ENCODE data around the gene ZNF519. TPM values are rescaled to one million over a fixed set of nuclear protein-coding genes. Genes with fewer than 3 reads are reported as not detected.
"Not testable (repeated sequence)": the region's sequence is repeated elsewhere in the genome, so short reads cannot be mapped to it uniquely, and the experiment has no call there.

Gene ZNF519
- total RNA-seq, 2 donors from 2014 or later, result 1.7 to 3.3 TPM

DNA sequence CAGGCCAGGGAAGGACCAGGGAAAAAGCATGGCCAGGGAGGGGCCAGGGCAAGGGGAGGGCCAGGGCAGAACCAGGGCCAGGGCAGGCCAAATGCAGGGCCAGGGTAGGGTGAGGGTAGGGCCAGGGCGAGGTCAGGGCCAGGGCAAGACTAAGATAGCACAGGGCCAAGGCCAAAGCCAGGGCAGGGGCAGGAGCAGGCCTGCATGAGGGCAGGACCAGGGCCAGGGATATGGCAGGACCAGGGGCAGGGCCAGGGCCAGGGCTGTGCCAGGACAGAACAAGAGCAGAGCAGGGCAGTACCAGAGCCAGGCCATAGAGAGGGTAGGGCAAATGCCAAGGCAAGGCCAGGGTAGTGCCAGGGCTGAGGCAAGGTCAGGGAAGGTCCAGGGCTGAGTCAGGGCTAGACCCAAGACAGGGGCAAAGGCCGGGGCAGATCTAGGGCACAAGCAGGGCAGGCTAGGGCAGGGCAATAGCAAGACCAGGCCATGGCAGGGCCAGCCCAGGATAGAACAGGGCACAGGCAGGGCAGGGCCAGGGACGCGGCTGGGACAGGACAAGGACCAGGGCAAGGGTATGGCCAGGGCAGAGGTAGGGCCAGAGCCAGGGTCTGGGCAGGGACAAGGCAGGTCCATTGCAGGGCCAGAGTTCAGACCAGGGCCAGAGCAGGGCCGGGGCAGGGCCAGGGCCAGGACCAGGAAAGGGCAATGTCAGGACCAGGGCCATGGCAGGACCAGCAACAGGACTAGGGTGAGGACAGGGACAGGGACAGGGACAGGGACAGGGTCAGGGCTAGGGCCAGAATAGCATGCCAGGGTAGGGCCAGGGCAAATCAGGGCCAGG is 39.3 kb upstream of the ZNF519 start:
- not testable (repeated sequence) for H3K4me1 ChIP-seq; H3K36me3 ChIP-seq; DNase-seq (ENCODE audit: low spot score); H3K27ac ChIP-seq; H3K4me3 ChIP-seq; H3K27me3 ChIP-seq; H3K9me3 ChIP-seq

- not testable (repeated sequence) for H3K27ac ChIP-seq; H3K27me3 ChIP-seq; H3K4me3 ChIP-seq; H3K4me1 ChIP-seq; DNase-seq (ENCODE audit: low spot score); H3K9me3 ChIP-seq; H3K36me3 ChIP-seq
These were observed 38.3 kb upstream of the ZNF519 start for GRCh38 chr18:14170367-14171036.

DNA sequence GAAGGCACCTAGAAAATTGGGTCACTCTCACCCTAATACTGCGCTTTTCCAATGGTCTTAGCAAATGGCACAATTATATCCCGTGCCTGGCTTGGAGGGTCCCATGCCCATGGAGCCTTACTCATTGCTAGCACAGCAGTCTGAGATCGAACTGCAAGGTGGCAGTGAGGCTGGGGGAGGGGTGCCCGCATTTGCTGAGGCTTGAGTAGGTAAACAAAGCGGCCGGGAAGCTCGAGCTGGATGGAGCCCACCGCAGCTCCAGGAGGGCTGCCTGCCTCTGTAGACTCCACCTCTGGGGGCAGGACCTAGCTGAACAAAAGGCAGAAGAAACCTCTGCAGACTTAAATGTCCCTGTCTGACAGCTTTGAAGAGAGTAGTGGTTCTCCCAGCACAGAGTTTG is 30.7 kb upstream of the ZNF519 start:
- not testable (repeated sequence) for H3K9me3 ChIP-seq; H3K27ac ChIP-seq; H3K4me1 ChIP-seq; H3K27me3 ChIP-seq; DNase-seq (ENCODE audit: low spot score); H3K36me3 ChIP-seq; H3K4me3 ChIP-seq

DNA sequence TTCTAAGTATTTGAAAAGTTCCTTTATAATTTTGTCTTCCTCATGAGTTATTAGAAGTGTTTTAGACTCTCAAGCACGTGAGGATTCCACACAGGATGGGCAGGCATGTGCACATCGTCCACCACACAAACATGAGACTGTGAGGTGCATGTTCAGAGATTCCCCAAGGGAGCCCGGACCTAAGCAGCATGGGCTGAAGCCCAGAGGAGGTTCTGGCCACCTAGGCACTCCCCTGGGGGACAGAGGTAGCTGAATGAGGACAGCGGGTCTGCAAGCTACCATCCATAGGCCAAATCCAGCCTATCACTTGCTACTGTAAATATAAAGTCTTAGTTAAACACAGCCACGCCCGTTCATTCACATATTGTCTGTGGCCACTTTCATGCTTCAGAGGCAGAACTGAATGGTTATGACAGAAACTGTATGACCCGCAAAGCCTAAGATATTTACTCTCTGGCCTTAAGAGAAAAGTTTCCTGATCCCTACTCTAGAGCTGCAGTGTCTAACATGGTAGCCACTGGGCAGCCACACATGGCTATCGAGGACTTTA is 19.4 kb upstream of the ZNF519 start:
- not testable (repeated sequence) for H3K4me1 ChIP-seq; H3K27me3 ChIP-seq; H3K4me3 ChIP-seq; H3K9me3 ChIP-seq; H3K36me3 ChIP-seq; DNase-seq (ENCODE audit: low spot score); H3K27ac ChIP-seq

GRCh38 chr18:14150766-14151165 is 18.5 kb upstream of the ZNF519 start:
- not testable (repeated sequence) for H3K27ac ChIP-seq; H3K4me3 ChIP-seq; H3K4me1 ChIP-seq; H3K9me3 ChIP-seq; H3K36me3 ChIP-seq; DNase-seq (ENCODE audit: low spot score); H3K27me3 ChIP-seq

GRCh38 chr18:14149916-14150420 is 17.7 kb upstream of the ZNF519 start:
- not testable (repeated sequence) for H3K27ac ChIP-seq; H3K9me3 ChIP-seq; H3K36me3 ChIP-seq; H3K4me3 ChIP-seq; DNase-seq (ENCODE audit: low spot score); H3K4me1 ChIP-seq; H3K27me3 ChIP-seq

GRCh38 chr18:14149121-14149850 is 17.1 kb upstream of the ZNF519 start:
- not testable (repeated sequence) for DNase-seq (ENCODE audit: low spot score)

GRCh38 chr18:14147935-14148865 is 16.0 kb upstream of the ZNF519 start:
- H3K27me3 ChIP-seq; H3K4me1 ChIP-seq; H3K4me3 ChIP-seq; H3K27ac ChIP-seq; DNase-seq (ENCODE audit: low spot score); H3K9me3 ChIP-seq; H3K36me3 ChIP-seq: not testable (repeated sequence)

More at GRCh38 chr18:14149121-14149850, 17.1 kb upstream of the ZNF519 start:
- not testable (repeated sequence) for H3K4me1 ChIP-seq, H3K4me3 ChIP-seq, H3K27ac ChIP-seq, H3K36me3 ChIP-seq, H3K27me3 ChIP-seq, H3K9me3 ChIP-seq

- H3K36me3 ChIP-seq; H3K27ac ChIP-seq; H3K9me3 ChIP-seq; H3K27me3 ChIP-seq; H3K4me3 ChIP-seq; H3K4me1 ChIP-seq; DNase-seq (ENCODE audit: low spot score): not testable (repeated sequence)
These were observed 14.5 kb upstream of the ZNF519 start for GRCh38 chr18:14146771-14147170.

GRCh38 chr18:14145581-14146338 is 13.5 kb upstream of the ZNF519 start:
- H3K27ac ChIP-seq; H3K9me3 ChIP-seq; DNase-seq (ENCODE audit: low spot score); H3K4me1 ChIP-seq; H3K27me3 ChIP-seq; H3K4me3 ChIP-seq; H3K36me3 ChIP-seq: not testable (repeated sequence)

DNA sequence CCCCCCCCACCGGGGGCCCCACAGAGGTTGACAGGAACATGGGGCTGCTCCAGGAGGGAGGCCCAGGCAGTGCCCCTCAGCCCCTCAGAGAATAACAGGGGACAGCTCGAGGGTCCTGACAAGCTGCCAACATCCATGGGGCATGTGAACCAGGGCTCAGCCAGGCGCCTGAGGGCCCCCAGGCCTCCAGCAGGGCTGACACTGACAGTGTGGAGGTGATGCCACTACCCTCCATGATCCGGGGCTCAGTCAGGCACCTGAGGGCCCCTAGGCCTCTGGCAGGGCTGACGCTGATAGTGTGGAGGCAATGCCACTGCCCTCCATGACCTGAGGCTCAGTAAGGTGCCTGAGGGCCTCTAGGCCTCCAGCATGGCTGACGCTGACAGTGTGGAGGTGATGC is 12.8 kb upstream of the ZNF519 start:
- not testable (repeated sequence) for DNase-seq (ENCODE audit: low spot score); H3K27me3 ChIP-seq; H3K4me1 ChIP-seq; H3K27ac ChIP-seq; H3K9me3 ChIP-seq; H3K36me3 ChIP-seq; H3K4me3 ChIP-seq

All from right atrium auricular region (tissue), 2 donors.